MCF 10A (cell line): ENCODE results near the gene WDR5B. TPM values are rescaled to one million over a fixed set of nuclear protein-coding genes. Genes with fewer than 3 reads are reported as not detected.

Experiments
- BruUV-seq: library from RNA; stranded (reverse); fragments of 400-500 nt; replicated peaks from 2 replicates; lab custom pipeline; 2021; lab: Mats Ljungman, UMichigan
- CTCF ChIA-PET: fragments of 300-600 bp; sonication (Branson Sonifier 250); formaldehyde crosslinking; extraction: SDS; loops from one replicate; lab custom pipeline; 2021; ENCODE audit warnings: antibody characterized with exemption, inconsistent platforms; lab: Yijun Ruan, JAX
- POLR2A ChIA-PET: fragments of 300-600, 350-650 bp; sonication (Branson Sonifier 250); formaldehyde crosslinking; extraction: SDS; loops from one replicate; lab custom pipeline; 2020; ENCODE audit warnings: antibody characterized with exemption, inconsistent platforms; lab: Yijun Ruan, JAX
- DNase-seq: peaks from one replicate; pipeline ENCODE4 v3.0.0-alpha.2; 2018; ENCODE audit not compliant: unreplicated experiment
- H3K27ac Mint-ChIP-seq: one replicate; pipeline ENCODE4 v1.8.0; 2022; ENCODE audit warnings: mild to moderate bottlenecking, low read depth, mixed read lengths; ENCODE audit not compliant: unreplicated experiment
- H3K27me3 Mint-ChIP-seq: one replicate; pipeline ENCODE4 v1.8.0; 2022; ENCODE audit warnings: mixed read lengths; ENCODE audit not compliant: insufficient read depth, unreplicated experiment
- H3K36me3 Mint-ChIP-seq: one replicate; pipeline ENCODE4 v1.8.0; 2022; ENCODE audit warnings: mild to moderate bottlenecking, moderate library complexity, mixed read lengths; ENCODE audit not compliant: insufficient read depth, unreplicated experiment
- H3K4me1 Mint-ChIP-seq: one replicate; pipeline ENCODE4 v1.8.0; 2022; ENCODE audit warnings: mixed read lengths; ENCODE audit not compliant: insufficient read depth, unreplicated experiment
- H3K4me3 Mint-ChIP-seq: one replicate; pipeline ENCODE4 v1.8.0; 2022; ENCODE audit warnings: mild to moderate bottlenecking, moderate library complexity, mixed read lengths; ENCODE audit not compliant: unreplicated experiment
- H3K9me3 Mint-ChIP-seq: one replicate; pipeline ENCODE4 v1.8.0; 2022; ENCODE audit warnings: mixed read lengths; ENCODE audit not compliant: unreplicated experiment
- intact Hi-C: fragments of 100-400 bp; cut with micrococcal nuclease; formaldehyde crosslinking; loops from 2 replicates; pipeline ENCODE4 v1.14.1; 2022
- total RNA-seq: library from RNA; stranded (reverse); gene quantifications from 2 replicates; pipeline ENCODE4 v1.2.3, GENCODE V29; 2022
- TF ChIP-seq, protein P1 (sequence below): fragments of 200-600 bp; IDR thresholded peaks from one replicate; pipeline ENCODE4 v1.8.0; 2022; ENCODE audit warnings: antibody characterized with exemption, mild to moderate bottlenecking; ENCODE audit not compliant: unreplicated experiment

WDR5B gene
- total RNA-seq, 1 experiment from 2014 or later: 10.0 TPM

DNA sequence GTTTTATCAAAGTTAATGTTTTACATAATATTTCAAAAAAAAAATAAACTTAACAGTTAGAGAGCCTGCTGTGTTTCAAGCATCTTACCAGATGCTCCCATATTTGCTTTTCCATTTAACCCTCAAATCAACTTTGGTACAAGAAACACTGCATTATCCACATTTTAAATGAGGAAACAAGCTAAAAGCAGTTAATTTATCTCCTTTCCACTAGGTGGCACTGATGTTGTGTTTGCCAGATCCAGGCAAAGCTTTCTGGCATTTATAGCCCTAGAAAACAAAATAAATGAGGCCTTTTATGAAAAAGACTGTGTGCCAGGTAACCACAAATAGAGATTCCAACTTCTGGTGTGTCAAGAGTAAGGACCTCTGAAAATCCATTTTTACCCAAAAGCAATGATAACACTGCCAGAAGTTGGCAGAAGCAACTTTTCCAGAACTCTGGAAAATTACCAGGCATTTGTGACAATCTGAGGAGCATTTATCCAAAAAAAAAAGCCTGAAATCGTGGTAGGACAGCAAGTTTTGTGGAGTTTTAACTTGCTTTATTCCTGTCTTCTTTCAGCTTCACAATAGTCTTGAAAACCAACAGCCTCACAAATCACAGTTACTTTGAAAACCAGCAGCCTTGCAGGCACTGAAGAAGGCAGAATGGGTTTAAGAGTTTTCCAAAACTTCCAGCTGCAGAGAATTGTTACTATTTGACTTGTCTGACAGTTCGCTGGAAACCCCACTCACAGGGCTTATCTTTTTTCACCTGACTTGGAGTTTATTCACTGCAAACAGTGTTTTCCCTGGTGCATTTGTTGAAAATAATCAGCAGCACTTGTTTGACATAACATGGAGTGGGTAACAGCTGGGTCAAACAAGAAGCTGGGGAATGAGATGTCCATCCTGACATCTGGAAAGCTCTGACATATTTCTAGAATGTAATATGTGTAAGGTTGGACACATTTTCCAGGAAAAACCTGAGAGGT, 22.7 kb downstream of the WDR5B start:
- peak; percentile 56 for DNase-seq
- CTCF ChIA-PET: interaction anchor here (0.6 to 2.4 kb wide), 26 partner anchors 9 to 909 kb away, joined by 3 to 23 read pairs (median 4); partner anchors contain the start of genes FAM162A, MIX23 and WDR5B
- no peaks in the 10 kb centered on the region for H3K9me3 Mint-ChIP-seq
- H3K4me1 Mint-ChIP-seq: peaks cover 25% of the 10 kb centered on the region
- POLR2A ChIA-PET: interaction anchor here (0.6 to 6.4 kb wide), 11 partner anchors 9 to 287 kb away, joined by 3 to 68 read pairs (median 4); partner anchors contain the start of genes CSTA, FAM162A, MIX23 and PARP14
- peak overlapping the region; percentile 89 for H3K27ac Mint-ChIP-seq
- no peaks in the 10 kb centered on the region for H3K27me3 Mint-ChIP-seq
- no peaks in the 10 kb centered on the region for H3K36me3 Mint-ChIP-seq
- no TSS peak for BruUV-seq
- intact Hi-C loops: loop anchor here (1.0 to 5.0 kb wide), 2 partner anchors 169 to 286 kb away; partner anchors contain the start of genes DTX3L and PARP9
- TF ChIP-seq, protein P1, sequence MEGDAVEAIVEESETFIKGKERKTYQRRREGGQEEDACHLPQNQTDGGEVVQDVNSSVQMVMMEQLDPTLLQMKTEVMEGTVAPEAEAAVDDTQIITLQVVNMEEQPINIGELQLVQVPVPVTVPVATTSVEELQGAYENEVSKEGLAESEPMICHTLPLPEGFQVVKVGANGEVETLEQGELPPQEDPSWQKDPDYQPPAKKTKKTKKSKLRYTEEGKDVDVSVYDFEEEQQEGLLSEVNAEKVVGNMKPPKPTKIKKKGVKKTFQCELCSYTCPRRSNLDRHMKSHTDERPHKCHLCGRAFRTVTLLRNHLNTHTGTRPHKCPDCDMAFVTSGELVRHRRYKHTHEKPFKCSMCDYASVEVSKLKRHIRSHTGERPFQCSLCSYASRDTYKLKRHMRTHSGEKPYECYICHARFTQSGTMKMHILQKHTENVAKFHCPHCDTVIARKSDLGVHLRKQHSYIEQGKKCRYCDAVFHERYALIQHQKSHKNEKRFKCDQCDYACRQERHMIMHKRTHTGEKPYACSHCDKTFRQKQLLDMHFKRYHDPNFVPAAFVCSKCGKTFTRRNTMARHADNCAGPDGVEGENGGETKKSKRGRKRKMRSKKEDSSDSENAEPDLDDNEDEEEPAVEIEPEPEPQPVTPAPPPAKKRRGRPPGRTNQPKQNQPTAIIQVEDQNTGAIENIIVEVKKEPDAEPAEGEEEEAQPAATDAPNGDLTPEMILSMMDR: peak; percentile 67
- H3K4me3 Mint-ChIP-seq: no peak overlapping the region

DNA sequence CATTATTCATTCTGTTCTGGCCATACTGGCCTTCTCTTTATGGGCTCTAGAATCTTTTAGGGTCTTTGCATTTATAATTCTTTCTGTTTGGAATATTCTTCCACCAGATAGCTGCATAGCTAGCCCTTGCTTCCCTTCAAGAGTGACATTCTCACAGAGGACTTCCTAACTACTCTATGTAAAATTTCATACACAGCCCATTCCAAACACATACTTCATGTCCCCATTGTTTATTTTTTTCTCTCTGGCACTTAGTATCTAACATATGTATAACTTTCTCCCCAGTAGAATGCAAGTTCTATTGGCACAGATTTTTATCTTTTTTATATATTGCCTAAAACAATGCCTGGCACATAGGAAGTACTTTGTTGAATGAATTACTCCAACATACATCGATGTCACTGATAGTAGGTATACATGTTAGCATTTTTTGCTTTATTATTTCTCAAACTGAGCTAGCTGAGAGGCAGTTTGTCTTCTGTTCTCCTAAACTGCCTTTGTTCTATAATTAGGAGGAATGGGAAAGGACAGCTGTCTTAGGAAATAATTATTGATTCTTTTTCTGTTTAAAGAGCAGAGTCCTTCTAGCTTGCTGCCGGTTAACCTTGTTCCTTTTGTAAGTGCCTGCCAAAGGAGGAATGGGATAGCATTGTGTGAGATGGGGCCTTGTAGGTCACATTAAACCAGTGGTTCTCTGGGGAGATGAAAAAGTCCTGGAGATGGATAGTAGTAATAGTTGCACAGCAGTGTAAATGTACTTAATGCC, 24.0 kb downstream of the WDR5B start:
- no TSS peak for BruUV-seq
- CTCF ChIA-PET: interaction anchor here (0.6 to 1.3 kb wide), 4 partner anchors 12 to 332 kb away, joined by 3 to 4 read pairs (median 4); no protein-coding TSS in a partner anchor
- H3K9me3 Mint-ChIP-seq: no peaks in the 10 kb centered on the region
- no peak for DNase-seq
- POLR2A ChIA-PET: interaction anchor here (1.5 to 6.4 kb wide), 3 partner anchors 8 to 43 kb away, joined by 4 to 68 read pairs (median 58); partner anchors contain the start of genes FAM162A, MIX23 and WDR5B
- H3K27ac Mint-ChIP-seq: no peak overlapping the region
- TF ChIP-seq, protein P1: no peak
- intact Hi-C loops: loop anchor here (5.0 kb wide), 1 partner anchor 170 kb away; the partner anchor contains the start of genes DTX3L and PARP9
- H3K4me3 Mint-ChIP-seq: no peak overlapping the region
- H3K27me3 Mint-ChIP-seq: no peaks in the 10 kb centered on the region
- H3K36me3 Mint-ChIP-seq: no peaks in the 10 kb centered on the region
- peaks cover 27% of the 10 kb centered on the region for H3K4me1 Mint-ChIP-seq

DNA sequence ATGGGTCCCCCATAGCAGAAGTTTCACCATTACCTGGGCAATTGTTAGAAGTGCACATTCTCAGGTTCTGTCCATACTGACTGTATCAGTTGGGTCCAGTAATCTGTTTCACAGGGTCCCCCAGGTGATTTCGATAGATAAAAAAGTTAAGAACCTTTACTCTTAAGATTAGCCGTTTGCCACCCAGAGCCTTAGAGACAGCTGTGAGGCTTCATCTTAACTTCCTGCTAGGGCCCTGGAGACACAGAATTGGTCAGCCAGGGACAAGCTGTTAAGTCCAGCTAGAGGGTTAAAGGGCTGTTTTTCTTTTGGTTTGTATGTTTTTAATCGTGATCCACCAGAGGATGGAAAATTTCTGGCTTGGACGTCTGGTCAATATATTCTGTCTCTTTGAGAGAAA, 25.2 kb downstream of the WDR5B start:
- Mint-ChIP-seq H3K27ac (no peak overlapping the region), H3K36me3 (no peaks in the 10 kb centered on the region), H3K9me3 (no peaks in the 10 kb centered on the region), H3K4me3 (no peak overlapping the region), H3K4me1 (peaks cover 27% of the 10 kb centered on the region), H3K27me3 (no peaks in the 10 kb centered on the region)
- ChIA-PET POLR2A (interaction anchor here (1.1 to 6.4 kb wide), 3 partner anchors 7 to 25 kb away, joined by 3 to 68 read pairs (median 58); partner anchors contain the start of genes FAM162A, MIX23 and WDR5B), CTCF (interaction anchor here (0.5 to 3.2 kb wide), 8 partner anchors 13 to 1897 kb away, joined by 3 to 13 read pairs (median 4); no protein-coding TSS in a partner anchor)
- TF ChIP-seq, protein P1: no peak
- no TSS peak for BruUV-seq
- intact Hi-C loops: loop anchor here (5.0 kb wide), 1 partner anchor 172 kb away; the partner anchor contains the start of genes DTX3L and PARP9
- no peak for DNase-seq
